Testis (tissue), 5 donors: ENCODE data around the gene KIF1A. TPM values are rescaled to one million over a fixed set of nuclear protein-coding genes. Genes with fewer than 3 reads are reported as not detected.

Experiments used
- DNase-seq: peaks from one replicate; pipeline ENCODE4 v3.0.0-alpha.2; 2019
- H3K27ac ChIP-seq, 2 donors: fragments of 200-600 bp; sonication (generic); one replicate each; pipeline ENCODE4 v1.5.1; 2019
- H3K27me3 ChIP-seq: fragments of 200-600 bp; sonication (generic); one replicate; pipeline ENCODE4 v1.5.1; 2019
- H3K36me3 ChIP-seq: fragments of 200-600 bp; sonication (generic); one replicate; pipeline ENCODE4 v1.5.1; 2017; ENCODE audit warnings: low read depth; ENCODE audit errors: missing control alignments
- H3K4me1 ChIP-seq: fragments of 200-600 bp; sonication (generic); one replicate; pipeline ENCODE4 v1.5.1; 2019
- H3K4me3 ChIP-seq, 2 donors: fragments of 200-600 bp; sonication (generic); one replicate each; pipeline ENCODE4 v1.5.1; 2017 to 2019
- H3K9me3 ChIP-seq: fragments of 200-600 bp; sonication (generic); one replicate; pipeline ENCODE4 v1.5.1; 2017
- CTCF ChIP-seq, 3 experiments: fragments of 450-650 bp in 2 of 3; fragments of 200-600 bp in 1 of 3; sonication (generic) in 1 of 3; IDR thresholded peaks; one replicate each; pipeline ENCODE4 v1.5.1; 2016 to 2019; ENCODE audit warnings: antibody characterized with exemption in 3 of 3, mild to moderate bottlenecking in 2 of 3, moderate library complexity in 1 of 3
- POLR2A ChIP-seq: fragments of 450-650 bp; IDR thresholded peaks from one replicate; pipeline ENCODE4 v1.6.1; 2017; ENCODE audit warnings: antibody characterized with exemption, mild to moderate bottlenecking, moderate library complexity
- WGBS, 2 donors: methylation state at CpG; one replicate each; pipeline ENCODE4 v1.1.5; 2018; 5-methylcytosine and 5-hydroxymethylcytosine counted together
- intact Hi-C: fragments of 100-400 bp; cut with DNase I; formaldehyde crosslinking; loops from one replicate; pipeline ENCODE4 v1.15.1; 2023; ENCODE audit warnings: low total_unique reads
- long read RNA-seq, 2 donors: transcript quantifications; one replicate each; lab custom pipeline, GENCODE V29; 2026
- polyA plus RNA-seq: library from polyadenylated mRNA; stranded (reverse); fragments of 350-450 nt; fragmentation: Illumina TruSeq; extraction: RNeasy Lipid Tissue Mini Kit (QIAGEN cat#74804); gene quantifications from one replicate; pipeline ENCODE4 v1.2.3, GENCODE V29; 2014; ENCODE audit warnings: low read depth, low replicate concordance; ENCODE audit not compliant: insufficient read depth
- total RNA-seq, 2 donors: library from RNA; depleted of rRNA; stranded (reverse); fragments of >200 nt; gene quantifications; one replicate each; pipeline ENCODE4 v1.2.3, GENCODE V29; 2016

Gene KIF1A
- total RNA-seq (10 to 100 TPM; 37.0 to 42.1 TPM), polyA plus RNA-seq (33.5 TPM)
- long read RNA-seq, donor 1: 0 reads
- long read RNA-seq, donor 2: 0 reads

- DNase-seq: no peak
- no peaks in the 10 kb centered on the region for H3K9me3 ChIP-seq
- no peaks in the 10 kb centered on the region for H3K27me3 ChIP-seq
- peak within 1 kb of the TSS; percentile 9 to 48 for H3K4me3 ChIP-seq
- WGBS, 2 donors: 1% methylated on average over 22 of the region's 104 CpGs; no CpG with 5 or more reads in 1 of the 2 donors
- H3K4me1 ChIP-seq: peaks cover 11% of the 10 kb centered on the region
- H3K27ac ChIP-seq: no peak within 1 kb of the TSS
- no peak for TF ChIP-seq CTCF (IDR thresholded peaks at IDR 0.05)
- no peak for TF ChIP-seq POLR2A
- intact Hi-C loops: no loop called here
- H3K36me3 ChIP-seq: no peaks in the 10 kb centered on the region
Measured at GRCh38 chr2:240819858-240820606, at the start of gene KIF1A. TSS of gene KIF1A (minus strand) at chr2:240820219. CDS start at chr2:240797752, 22,467 bp downstream.

- no peak for DNase-seq
- 92 to 96% methylated on average over 12 to 25 of the region's 25 CpGs for WGBS, 2 donors
- intact Hi-C loops: no loop called here
Measured at GRCh38 chr2:240869109-240869955, 49.3 kb upstream of the KIF1A start.

DNA sequence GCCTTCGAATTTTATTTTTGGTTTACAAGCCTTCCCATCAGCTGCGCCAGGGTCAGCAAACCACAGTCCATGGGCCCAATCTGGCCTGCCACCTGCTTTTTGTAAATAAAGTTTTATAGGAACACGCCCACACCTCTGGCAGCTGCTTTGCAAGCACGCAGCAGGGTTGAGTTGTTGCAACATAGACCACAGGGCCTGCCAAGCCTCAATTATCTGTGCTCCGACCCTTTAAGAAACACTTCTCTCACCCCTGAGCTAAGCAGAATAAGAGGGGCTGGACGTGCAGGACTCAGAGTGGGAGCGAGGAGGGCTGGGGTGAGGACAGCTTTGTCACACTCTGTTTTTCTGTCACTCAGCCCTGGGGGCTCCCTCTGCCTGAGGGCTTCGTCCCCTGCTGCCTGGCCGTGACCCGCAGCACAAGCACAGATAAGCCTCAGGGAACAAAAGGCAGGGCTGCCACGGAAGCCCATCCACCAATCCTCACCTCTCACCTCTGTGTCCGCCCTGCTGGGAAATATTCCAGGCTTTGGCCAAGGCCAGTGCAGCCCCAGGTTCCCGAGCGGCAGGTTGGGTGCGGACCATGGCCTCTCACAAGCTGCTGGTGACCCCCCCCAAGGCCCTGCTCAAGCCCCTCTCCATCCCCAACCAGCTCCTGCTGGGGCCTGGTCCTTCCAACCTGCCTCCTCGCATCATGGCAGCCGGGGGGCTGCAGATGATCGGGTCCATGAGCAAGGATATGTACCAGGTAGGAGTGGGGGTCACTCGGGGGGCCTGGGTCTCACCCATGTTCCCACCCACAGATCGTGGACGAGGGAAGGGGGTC is 48.5 kb upstream of the KIF1A start, which contains the start of gene AGXT:
TSS of gene AGXT (plus strand) at position 539 of the 823 bp plus-strand sequence. CDS start at position 581, 42 bp downstream.
- TF ChIP-seq POLR2A: no peak
- TF ChIP-seq CTCF (IDR thresholded peaks at IDR 0.05): no peak
- H3K27ac ChIP-seq: no peak within 1 kb of the TSS
- H3K9me3 ChIP-seq: no peaks in the 10 kb centered on the region
- peaks cover 7% of the 10 kb centered on the region for H3K4me1 ChIP-seq
- DNase-seq: no peak
- WGBS, 2 donors: 81 to 90% methylated on average over 14 to 20 of the region's 21 CpGs
- intact Hi-C loops: no loop called here
- no peaks in the 10 kb centered on the region for H3K27me3 ChIP-seq
- no peaks in the 10 kb centered on the region for H3K36me3 ChIP-seq
- H3K4me3 ChIP-seq: no peak within 1 kb of the TSS

More at GRCh38 chr2:240869109-240869955, 49.3 kb upstream of the KIF1A start:
- Histone ChIP-seq H3K36me3 (no peaks in the 10 kb centered on the region), H3K27ac (no peak overlapping the region), H3K9me3 (no peaks in the 10 kb centered on the region), H3K4me3 (no peak overlapping the region), H3K27me3 (no peaks in the 10 kb centered on the region), H3K4me1 (peaks cover 15% of the 10 kb centered on the region)
- TF ChIP-seq CTCF (IDR thresholded peaks at IDR 0.05) (no peak), POLR2A (no peak)

- TF ChIP-seq CTCF (IDR thresholded peaks at IDR 0.05): no peak
- TF ChIP-seq POLR2A: no peak
- Histone ChIP-seq H3K4me1 (peaks cover 6% of the 10 kb centered on the region), H3K27ac (no peak overlapping the region), H3K27me3 (no peaks in the 10 kb centered on the region), H3K9me3 (no peaks in the 10 kb centered on the region), H3K4me3 (no peak overlapping the region), H3K36me3 (no peaks in the 10 kb centered on the region)
- intact Hi-C loops: no loop called here
- WGBS, 2 donors: 54 to 62% methylated on average over 5 of the region's 5 CpGs
- no peak for DNase-seq
Measured at GRCh38 chr2:240865391-240865790, 45.4 kb upstream of the KIF1A start.
